Measurements from ENCODE around the gene ATP5F1E.
A peak's percentile ranks its signal among the peaks of the same experiment; 100 is the strongest.

Gene ATP5F1E

DNA sequence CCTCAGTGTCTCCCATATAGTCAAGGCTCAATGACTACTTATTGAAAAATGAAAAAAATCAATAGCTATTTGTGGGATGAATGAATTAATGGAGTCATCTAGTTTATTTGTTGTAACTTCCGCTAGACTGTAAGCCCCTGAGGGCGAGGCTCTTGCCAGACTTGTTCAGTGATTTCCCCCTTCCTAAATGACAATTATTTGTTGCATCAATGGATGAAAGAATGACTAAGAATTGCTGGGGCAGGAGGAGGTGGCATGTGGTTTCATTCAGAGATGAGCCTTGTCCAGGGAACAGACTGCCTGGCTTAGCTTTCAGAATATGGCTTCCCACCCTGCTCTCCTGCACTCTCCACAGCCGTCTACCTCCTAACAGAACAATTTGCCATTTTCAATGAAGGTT, 11.6 kb upstream of the ATP5F1E start (continued):
- TF ChIP-seq, protein P1, sequence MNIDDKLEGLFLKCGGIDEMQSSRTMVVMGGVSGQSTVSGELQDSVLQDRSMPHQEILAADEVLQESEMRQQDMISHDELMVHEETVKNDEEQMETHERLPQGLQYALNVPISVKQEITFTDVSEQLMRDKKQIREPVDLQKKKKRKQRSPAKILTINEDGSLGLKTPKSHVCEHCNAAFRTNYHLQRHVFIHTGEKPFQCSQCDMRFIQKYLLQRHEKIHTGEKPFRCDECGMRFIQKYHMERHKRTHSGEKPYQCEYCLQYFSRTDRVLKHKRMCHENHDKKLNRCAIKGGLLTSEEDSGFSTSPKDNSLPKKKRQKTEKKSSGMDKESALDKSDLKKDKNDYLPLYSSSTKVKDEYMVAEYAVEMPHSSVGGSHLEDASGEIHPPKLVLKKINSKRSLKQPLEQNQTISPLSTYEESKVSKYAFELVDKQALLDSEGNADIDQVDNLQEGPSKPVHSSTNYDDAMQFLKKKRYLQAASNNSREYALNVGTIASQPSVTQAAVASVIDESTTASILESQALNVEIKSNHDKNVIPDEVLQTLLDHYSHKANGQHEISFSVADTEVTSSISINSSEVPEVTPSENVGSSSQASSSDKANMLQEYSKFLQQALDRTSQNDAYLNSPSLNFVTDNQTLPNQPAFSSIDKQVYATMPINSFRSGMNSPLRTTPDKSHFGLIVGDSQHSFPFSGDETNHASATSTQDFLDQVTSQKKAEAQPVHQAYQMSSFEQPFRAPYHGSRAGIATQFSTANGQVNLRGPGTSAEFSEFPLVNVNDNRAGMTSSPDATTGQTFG (tag by site-specific recombination; IDR thresholded peaks at IDR 0.05; ENCODE audit: borderline replicate concordance), result no peak
- 0 out of 2 replicates have a peak, but pooled peaks have one; percentile 22 for TF ChIP-seq SP7 (tag by site-specific recombination; IDR thresholded peaks at IDR 0.05)
- TF ChIP-seq, protein P2, sequence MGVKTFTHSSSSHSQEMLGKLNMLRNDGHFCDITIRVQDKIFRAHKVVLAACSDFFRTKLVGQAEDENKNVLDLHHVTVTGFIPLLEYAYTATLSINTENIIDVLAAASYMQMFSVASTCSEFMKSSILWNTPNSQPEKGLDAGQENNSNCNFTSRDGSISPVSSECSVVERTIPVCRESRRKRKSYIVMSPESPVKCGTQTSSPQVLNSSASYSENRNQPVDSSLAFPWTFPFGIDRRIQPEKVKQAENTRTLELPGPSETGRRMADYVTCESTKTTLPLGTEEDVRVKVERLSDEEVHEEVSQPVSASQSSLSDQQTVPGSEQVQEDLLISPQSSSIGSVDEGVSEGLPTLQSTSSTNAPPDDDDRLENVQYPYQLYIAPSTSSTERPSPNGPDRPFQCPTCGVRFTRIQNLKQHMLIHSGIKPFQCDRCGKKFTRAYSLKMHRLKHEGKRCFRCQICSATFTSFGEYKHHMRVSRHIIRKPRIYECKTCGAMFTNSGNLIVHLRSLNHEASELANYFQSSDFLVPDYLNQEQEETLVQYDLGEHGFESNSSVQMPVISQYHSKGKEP (tag by site-specific recombination; IDR thresholded peaks at IDR 0.05), result no peak
- TF ChIP-seq GLIS1 (tag by site-specific recombination; IDR thresholded peaks at IDR 0.05), result no peak
- TF ChIP-seq SP2 (tag by site-specific recombination; IDR thresholded peaks at IDR 0.05), result no peak
- TF ChIP-seq KLF16 (tag by site-specific recombination; IDR thresholded peaks at IDR 0.05), result no peak
- TF ChIP-seq, protein P3, sequence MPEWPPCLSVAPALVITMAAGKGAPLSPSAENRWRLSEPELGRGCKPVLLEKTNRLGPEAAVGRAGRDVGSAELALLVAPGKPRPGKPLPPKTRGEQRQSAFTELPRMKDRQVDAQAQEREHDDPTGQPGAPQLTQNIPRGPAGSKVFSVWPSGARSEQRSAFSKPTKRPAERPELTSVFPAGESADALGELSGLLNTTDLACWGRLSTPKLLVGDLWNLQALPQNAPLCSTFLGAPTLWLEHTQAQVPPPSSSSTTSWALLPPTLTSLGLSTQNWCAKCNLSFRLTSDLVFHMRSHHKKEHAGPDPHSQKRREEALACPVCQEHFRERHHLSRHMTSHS (tag by site-specific recombination; IDR thresholded peaks at IDR 0.05), result no peak
- TF ChIP-seq ZNF266 (tag by site-specific recombination; IDR thresholded peaks at IDR 0.05; ENCODE audit: low read depth), result no peak
- TF ChIP-seq, protein P4, sequence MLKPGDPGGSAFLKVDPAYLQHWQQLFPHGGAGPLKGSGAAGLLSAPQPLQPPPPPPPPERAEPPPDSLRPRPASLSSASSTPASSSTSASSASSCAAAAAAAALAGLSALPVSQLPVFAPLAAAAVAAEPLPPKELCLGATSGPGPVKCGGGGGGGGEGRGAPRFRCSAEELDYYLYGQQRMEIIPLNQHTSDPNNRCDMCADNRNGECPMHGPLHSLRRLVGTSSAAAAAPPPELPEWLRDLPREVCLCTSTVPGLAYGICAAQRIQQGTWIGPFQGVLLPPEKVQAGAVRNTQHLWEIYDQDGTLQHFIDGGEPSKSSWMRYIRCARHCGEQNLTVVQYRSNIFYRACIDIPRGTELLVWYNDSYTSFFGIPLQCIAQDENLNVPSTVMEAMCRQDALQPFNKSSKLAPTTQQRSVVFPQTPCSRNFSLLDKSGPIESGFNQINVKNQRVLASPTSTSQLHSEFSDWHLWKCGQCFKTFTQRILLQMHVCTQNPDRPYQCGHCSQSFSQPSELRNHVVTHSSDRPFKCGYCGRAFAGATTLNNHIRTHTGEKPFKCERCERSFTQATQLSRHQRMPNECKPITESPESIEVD (tag by site-specific recombination; IDR thresholded peaks at IDR 0.05), result no peak; the same call in 1 of the 2 replicates
- no peak for TF ChIP-seq MZF1 (tag by site-specific recombination; IDR thresholded peaks at IDR 0.05; ENCODE audit: borderline replicate concordance)
- no peak for TF ChIP-seq ZEB2 (tag by site-specific recombination; IDR thresholded peaks at IDR 0.05)
- no peak for TF ChIP-seq ZNF623 (tag by site-specific recombination; IDR thresholded peaks at IDR 0.05)
- no peak for TF ChIP-seq ZNF404 (tag by site-specific recombination; IDR thresholded peaks at IDR 0.05)
- TF ChIP-seq, protein P5, sequence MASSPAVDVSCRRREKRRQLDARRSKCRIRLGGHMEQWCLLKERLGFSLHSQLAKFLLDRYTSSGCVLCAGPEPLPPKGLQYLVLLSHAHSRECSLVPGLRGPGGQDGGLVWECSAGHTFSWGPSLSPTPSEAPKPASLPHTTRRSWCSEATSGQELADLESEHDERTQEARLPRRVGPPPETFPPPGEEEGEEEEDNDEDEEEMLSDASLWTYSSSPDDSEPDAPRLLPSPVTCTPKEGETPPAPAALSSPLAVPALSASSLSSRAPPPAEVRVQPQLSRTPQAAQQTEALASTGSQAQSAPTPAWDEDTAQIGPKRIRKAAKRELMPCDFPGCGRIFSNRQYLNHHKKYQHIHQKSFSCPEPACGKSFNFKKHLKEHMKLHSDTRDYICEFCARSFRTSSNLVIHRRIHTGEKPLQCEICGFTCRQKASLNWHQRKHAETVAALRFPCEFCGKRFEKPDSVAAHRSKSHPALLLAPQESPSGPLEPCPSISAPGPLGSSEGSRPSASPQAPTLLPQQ (tag by site-specific recombination; IDR thresholded peaks at IDR 0.05), result no peak
- TF ChIP-seq, protein P6, sequence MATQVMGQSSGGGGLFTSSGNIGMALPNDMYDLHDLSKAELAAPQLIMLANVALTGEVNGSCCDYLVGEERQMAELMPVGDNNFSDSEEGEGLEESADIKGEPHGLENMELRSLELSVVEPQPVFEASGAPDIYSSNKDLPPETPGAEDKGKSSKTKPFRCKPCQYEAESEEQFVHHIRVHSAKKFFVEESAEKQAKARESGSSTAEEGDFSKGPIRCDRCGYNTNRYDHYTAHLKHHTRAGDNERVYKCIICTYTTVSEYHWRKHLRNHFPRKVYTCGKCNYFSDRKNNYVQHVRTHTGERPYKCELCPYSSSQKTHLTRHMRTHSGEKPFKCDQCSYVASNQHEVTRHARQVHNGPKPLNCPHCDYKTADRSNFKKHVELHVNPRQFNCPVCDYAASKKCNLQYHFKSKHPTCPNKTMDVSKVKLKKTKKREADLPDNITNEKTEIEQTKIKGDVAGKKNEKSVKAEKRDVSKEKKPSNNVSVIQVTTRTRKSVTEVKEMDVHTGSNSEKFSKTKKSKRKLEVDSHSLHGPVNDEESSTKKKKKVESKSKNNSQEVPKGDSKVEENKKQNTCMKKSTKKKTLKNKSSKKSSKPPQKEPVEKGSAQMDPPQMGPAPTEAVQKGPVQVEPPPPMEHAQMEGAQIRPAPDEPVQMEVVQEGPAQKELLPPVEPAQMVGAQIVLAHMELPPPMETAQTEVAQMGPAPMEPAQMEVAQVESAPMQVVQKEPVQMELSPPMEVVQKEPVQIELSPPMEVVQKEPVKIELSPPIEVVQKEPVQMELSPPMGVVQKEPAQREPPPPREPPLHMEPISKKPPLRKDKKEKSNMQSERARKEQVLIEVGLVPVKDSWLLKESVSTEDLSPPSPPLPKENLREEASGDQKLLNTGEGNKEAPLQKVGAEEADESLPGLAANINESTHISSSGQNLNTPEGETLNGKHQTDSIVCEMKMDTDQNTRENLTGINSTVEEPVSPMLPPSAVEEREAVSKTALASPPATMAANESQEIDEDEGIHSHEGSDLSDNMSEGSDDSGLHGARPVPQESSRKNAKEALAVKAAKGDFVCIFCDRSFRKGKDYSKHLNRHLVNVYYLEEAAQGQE (tag by site-specific recombination; IDR thresholded peaks at IDR 0.05), result no peak
- TF ChIP-seq, protein P7, sequence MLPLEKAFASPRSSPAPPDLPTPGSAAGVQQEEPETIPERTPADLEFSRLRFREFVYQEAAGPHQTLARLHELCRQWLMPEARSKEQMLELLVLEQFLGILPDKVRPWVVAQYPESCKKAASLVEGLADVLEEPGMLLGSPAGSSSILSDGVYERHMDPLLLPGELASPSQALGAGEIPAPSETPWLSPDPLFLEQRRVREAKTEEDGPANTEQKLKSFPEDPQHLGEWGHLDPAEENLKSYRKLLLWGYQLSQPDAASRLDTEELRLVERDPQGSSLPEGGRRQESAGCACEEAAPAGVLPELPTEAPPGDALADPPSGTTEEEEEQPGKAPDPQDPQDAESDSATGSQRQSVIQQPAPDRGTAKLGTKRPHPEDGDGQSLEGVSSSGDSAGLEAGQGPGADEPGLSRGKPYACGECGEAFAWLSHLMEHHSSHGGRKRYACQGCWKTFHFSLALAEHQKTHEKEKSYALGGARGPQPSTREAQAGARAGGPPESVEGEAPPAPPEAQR (tag by site-specific recombination; IDR thresholded peaks at IDR 0.05), result no peak
- no peak for TF ChIP-seq ZNF558 (tag by site-specific recombination; IDR thresholded peaks at IDR 0.05)
- TF ChIP-seq ZFHX2 (tag by site-specific recombination; conservative IDR thresholded peaks at IDR 0.05), result no peak
- TF ChIP-seq ZNF184 (tag by site-specific recombination; IDR thresholded peaks at IDR 0.05), result no peak
- TF ChIP-seq EGR2 (tag by site-specific recombination; IDR thresholded peaks at IDR 0.05; ENCODE audit: low read depth), result no peak
- TF ChIP-seq, protein P8, sequence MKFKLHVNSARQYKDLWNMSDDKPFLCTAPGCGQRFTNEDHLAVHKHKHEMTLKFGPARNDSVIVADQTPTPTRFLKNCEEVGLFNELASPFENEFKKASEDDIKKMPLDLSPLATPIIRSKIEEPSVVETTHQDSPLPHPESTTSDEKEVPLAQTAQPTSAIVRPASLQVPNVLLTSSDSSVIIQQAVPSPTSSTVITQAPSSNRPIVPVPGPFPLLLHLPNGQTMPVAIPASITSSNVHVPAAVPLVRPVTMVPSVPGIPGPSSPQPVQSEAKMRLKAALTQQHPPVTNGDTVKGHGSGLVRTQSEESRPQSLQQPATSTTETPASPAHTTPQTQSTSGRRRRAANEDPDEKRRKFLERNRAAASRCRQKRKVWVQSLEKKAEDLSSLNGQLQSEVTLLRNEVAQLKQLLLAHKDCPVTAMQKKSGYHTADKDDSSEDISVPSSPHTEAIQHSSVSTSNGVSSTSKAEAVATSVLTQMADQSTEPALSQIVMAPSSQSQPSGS (tag by site-specific recombination; IDR thresholded peaks at IDR 0.05; ENCODE audit: low read depth), result no peak

Data from HEK293 (cell line).